ENCODE data around the gene KCTD8. TPM values are rescaled to one million over a fixed set of nuclear protein-coding genes. Genes with fewer than 3 reads are reported as not detected.

KCTD8 gene
- total RNA-seq, 1 experiment from 2014 or later = not detected

DNA sequence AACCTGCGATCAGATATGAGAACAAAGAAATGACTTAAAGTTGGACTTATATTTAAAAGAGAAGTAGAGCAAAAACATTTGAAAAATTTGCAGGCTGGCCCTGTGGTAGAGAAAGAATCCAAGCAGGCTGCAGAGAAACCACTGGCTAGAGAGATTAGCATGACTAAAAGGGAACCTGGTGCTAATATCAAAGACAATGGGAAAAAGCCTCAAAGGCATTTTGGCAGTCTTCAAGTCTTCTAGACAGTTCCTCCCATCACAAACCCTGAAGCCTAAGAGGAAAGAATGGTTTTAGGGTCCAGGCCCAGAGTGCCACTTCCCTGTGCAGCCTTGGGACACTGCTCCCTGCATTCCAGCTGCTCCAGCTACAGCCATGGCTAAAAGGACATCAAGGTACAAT lies 33.4 kb downstream of the KCTD8 start:
- Histone ChIP-seq H3K9me2 (ENCODE audit: insufficient read depth) (no peaks in the 10 kb centered on the region), H2AFZ (ENCODE audit: low read depth, low read length, poor library complexity, severe bottlenecking) (no peak overlapping the region), H3K27me3 (ENCODE audit: insufficient read depth, low read length) (no peaks in the 10 kb centered on the region), H3K9me3 (ENCODE audit: control insufficient read depth in 1 of 2, insufficient read depth in 1 of 2, low read depth in 1 of 2, low read length in 2 of 2) (peaks cover 20 to 22% of the 10 kb centered on the region in 2 experiments; a peak in 2 of 4 replicates), H3K36me3 (ENCODE audit: control insufficient read depth in 1 of 2, insufficient read depth in 2 of 2, low read length in 2 of 2) (no peaks in the 10 kb centered on the region), H3K27ac (ENCODE audit: low read depth, low read length) (no peak overlapping the region), H3K9ac (ENCODE audit: low read length) (no peak overlapping the region), H3K4me1 (ENCODE audit: control insufficient read depth in 1 of 2, insufficient read depth in 2 of 2, low read length in 2 of 2) (no peaks in the 10 kb centered on the region), H3K4me3 (replicated peaks in 1 of 2; ENCODE audit: low read depth in 1 of 2, low read length in 2 of 2) (no peak overlapping the region), H3K4me2 (ENCODE audit: low read length) (no peak overlapping the region), H3K79me2 (ENCODE audit: insufficient read depth, low read length) (no peaks in the 10 kb centered on the region), H4K20me1 (ENCODE audit: insufficient read depth) (no peaks in the 10 kb centered on the region)
- ChIA-PET CTCF (no interaction called here), POLR2A (no interaction called here), RAD21 (ENCODE audit: low non-redundant PET in 1 of 2, low total read pairs in 2 of 2, uncharacterized antibody in 2 of 2, unreplicated experiment in 2 of 2) (no interaction called here)
- no TSS peak for BruUV-seq (replicated peaks)
- DNase-seq (ENCODE audit: low read depth, low spot score) = no peak
- no peak for ATAC-seq
- TF ChIP-seq SRF (IDR thresholded peaks at IDR 0.05; ENCODE audit: low read depth) (no peak), SIN3A (IDR thresholded peaks at IDR 0.05; ENCODE audit: low read depth) (no peak), EZH2phosphoT487 (IDR thresholded peaks at IDR 0.05; ENCODE audit: borderline replicate concordance) (no peak), FOSL1 (IDR thresholded peaks at IDR 0.05; ENCODE audit: low read depth) (no peak), EZH2 (IDR thresholded peaks at IDR 0.05) (no peak), RAD21 (IDR thresholded peaks at IDR 0.05; ENCODE audit: low read depth) (no peak)
- TF ChIP-seq, protein P1, sequence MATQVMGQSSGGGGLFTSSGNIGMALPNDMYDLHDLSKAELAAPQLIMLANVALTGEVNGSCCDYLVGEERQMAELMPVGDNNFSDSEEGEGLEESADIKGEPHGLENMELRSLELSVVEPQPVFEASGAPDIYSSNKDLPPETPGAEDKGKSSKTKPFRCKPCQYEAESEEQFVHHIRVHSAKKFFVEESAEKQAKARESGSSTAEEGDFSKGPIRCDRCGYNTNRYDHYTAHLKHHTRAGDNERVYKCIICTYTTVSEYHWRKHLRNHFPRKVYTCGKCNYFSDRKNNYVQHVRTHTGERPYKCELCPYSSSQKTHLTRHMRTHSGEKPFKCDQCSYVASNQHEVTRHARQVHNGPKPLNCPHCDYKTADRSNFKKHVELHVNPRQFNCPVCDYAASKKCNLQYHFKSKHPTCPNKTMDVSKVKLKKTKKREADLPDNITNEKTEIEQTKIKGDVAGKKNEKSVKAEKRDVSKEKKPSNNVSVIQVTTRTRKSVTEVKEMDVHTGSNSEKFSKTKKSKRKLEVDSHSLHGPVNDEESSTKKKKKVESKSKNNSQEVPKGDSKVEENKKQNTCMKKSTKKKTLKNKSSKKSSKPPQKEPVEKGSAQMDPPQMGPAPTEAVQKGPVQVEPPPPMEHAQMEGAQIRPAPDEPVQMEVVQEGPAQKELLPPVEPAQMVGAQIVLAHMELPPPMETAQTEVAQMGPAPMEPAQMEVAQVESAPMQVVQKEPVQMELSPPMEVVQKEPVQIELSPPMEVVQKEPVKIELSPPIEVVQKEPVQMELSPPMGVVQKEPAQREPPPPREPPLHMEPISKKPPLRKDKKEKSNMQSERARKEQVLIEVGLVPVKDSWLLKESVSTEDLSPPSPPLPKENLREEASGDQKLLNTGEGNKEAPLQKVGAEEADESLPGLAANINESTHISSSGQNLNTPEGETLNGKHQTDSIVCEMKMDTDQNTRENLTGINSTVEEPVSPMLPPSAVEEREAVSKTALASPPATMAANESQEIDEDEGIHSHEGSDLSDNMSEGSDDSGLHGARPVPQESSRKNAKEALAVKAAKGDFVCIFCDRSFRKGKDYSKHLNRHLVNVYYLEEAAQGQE (IDR thresholded peaks at IDR 0.05; ENCODE audit: low read depth) = no peak
- intact Hi-C loops (cut with micrococcal nuclease) = no loop called here

Measured in HCT116 (cell line).